Measurements from ENCODE around the gene FRMD4A. TPM values are rescaled to one million over a fixed set of nuclear protein-coding genes. Genes with fewer than 3 reads are reported as not detected.

The FRMD4A gene
- total RNA-seq, 2 experiments from 2014 or later, result 3.1 to 3.7 TPM

DNA sequence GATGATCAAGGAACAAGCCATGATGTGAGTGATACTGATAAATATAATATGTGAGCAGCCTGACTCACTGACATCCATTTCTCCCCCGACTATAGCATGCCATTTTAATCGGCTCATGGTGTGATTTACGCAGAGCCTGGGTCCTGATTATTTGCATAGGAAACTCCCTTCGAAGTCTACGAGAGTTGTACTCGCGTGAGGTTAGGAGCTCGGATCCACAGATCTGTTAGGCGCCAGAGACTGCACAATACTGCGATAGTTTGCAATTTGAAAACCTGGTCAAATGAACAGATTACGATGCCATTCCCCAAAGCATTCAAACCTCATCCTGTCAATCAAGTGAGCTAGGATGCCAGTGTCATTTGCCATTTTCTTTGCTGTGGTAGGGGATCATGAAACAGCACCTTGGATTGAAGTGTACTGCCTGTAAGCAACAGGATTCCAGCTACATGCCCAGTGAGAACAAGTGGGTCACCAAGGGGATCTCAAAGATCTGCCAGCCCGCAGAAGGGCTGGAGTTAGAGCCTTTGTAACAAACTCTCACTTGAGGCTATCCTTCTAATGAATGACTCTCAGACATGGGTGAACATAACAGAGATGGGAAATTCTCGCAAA lies 158.3 kb downstream of the FRMD4A start:
- CTCF ChIA-PET, result interaction anchor here (1.4 to 1.8 kb wide), 2 partner anchors 12 to 24 kb away, joined by 3 to 4 read pairs; no protein-coding TSS in a partner anchor
- no peak for ATAC-seq (ENCODE audit: poor library complexity)
- H3K27me3 ChIP-seq (ENCODE audit: control insufficient read depth in 1 of 2, insufficient read depth in 2 of 2, low read length in 2 of 2), result peaks cover 26 to 60% of the 10 kb centered on the region in 2 experiments

DNA sequence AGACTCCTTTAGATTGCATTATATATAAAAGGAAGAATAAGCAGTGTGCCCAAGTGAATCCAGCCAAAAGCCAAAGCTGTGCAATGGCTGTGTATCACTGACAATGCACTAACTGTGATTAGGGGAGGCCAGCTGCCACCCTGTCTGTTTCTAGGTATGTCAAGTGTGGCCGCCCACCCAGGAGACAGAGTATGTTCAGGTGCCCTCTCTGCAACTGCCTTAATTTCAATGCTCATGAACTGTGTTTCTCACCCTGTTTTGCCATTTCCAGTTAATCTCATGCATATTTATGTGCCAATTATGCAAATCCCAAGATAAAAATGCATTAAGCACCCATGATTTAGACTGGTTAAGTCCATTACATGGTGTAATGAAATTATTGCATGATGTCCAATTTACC lies 159.4 kb downstream of the FRMD4A start:
- DNase-seq, result no peak
- Histone ChIP-seq H3K4me3 (ENCODE audit: low read length) (no peak overlapping the region), H3K27ac (ENCODE audit: low read depth in 1 of 2, low read length in 2 of 2) (no peak overlapping the region), H3K27me3 (ENCODE audit: control insufficient read depth in 1 of 2, insufficient read depth in 2 of 2, low read length in 2 of 2) (peaks cover 21 to 58% of the 10 kb centered on the region in 2 experiments), H3K4me1 (ENCODE audit: insufficient read depth, low read length) (peaks cover 13% of the 10 kb centered on the region), H3K36me3 (ENCODE audit: insufficient read depth, low read length) (no peaks in the 10 kb centered on the region), H3K9me3 (ENCODE audit: control insufficient read depth in 1 of 2, insufficient read depth in 1 of 2, low read length in 2 of 2) (no peaks in the 10 kb centered on the region)
- Mint-ChIP-seq H3K9me3 (no peaks in the 10 kb centered on the region), H3K4me1 (ENCODE audit: low read depth) (peaks cover 17% of the 10 kb centered on the region), H3K36me3 (ENCODE audit: low read depth) (no peaks in the 10 kb centered on the region), H3K4me3 (no peak overlapping the region), H3K27ac (no peak overlapping the region), H3K27me3 (peaks cover 97% of the 10 kb centered on the region)
- TF ChIP-seq, protein P1, sequence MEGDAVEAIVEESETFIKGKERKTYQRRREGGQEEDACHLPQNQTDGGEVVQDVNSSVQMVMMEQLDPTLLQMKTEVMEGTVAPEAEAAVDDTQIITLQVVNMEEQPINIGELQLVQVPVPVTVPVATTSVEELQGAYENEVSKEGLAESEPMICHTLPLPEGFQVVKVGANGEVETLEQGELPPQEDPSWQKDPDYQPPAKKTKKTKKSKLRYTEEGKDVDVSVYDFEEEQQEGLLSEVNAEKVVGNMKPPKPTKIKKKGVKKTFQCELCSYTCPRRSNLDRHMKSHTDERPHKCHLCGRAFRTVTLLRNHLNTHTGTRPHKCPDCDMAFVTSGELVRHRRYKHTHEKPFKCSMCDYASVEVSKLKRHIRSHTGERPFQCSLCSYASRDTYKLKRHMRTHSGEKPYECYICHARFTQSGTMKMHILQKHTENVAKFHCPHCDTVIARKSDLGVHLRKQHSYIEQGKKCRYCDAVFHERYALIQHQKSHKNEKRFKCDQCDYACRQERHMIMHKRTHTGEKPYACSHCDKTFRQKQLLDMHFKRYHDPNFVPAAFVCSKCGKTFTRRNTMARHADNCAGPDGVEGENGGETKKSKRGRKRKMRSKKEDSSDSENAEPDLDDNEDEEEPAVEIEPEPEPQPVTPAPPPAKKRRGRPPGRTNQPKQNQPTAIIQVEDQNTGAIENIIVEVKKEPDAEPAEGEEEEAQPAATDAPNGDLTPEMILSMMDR (IDR thresholded peaks at IDR 0.05), result no peak
- ChIA-PET POLR2A (no interaction called here), CTCF (no interaction called here)
- ATAC-seq (ENCODE audit: poor library complexity), result no peak
- intact Hi-C loops (cut with DNase I, micrococcal nuclease), result no loop called here

More for the DNA sequence above, 158.3 kb downstream of the FRMD4A start:
- POLR2A ChIA-PET, result interaction anchor here (2.4 kb wide), 1 partner anchor 12 kb away, joined by 19 read pairs; no protein-coding TSS in a partner anchor
- intact Hi-C loops (cut with DNase I, micrococcal nuclease), result no loop called here
- Histone ChIP-seq H3K9me3 (ENCODE audit: control insufficient read depth in 1 of 2, insufficient read depth in 1 of 2, low read length in 2 of 2) (no peaks in the 10 kb centered on the region), H3K4me1 (ENCODE audit: insufficient read depth, low read length) (peaks cover 13% of the 10 kb centered on the region), H3K4me3 (ENCODE audit: low read length) (no peak overlapping the region), H3K27ac (ENCODE audit: low read depth in 1 of 2, low read length in 2 of 2) (no peak overlapping the region), H3K36me3 (ENCODE audit: insufficient read depth, low read length) (no peaks in the 10 kb centered on the region)
- no peak for DNase-seq
- peaks cover 100% of the 10 kb centered on the region for H3K27me3 Mint-ChIP-seq
- H3K4me1 Mint-ChIP-seq (ENCODE audit: low read depth), result peaks cover 17% of the 10 kb centered on the region
- H3K27ac Mint-ChIP-seq, result no peak overlapping the region
- no peaks in the 10 kb centered on the region for H3K9me3 Mint-ChIP-seq
- no peaks in the 10 kb centered on the region for H3K36me3 Mint-ChIP-seq (ENCODE audit: low read depth)
- TF ChIP-seq, protein P1 (IDR thresholded peaks at IDR 0.05), result no peak
- no peak overlapping the region for H3K4me3 Mint-ChIP-seq

DNA sequence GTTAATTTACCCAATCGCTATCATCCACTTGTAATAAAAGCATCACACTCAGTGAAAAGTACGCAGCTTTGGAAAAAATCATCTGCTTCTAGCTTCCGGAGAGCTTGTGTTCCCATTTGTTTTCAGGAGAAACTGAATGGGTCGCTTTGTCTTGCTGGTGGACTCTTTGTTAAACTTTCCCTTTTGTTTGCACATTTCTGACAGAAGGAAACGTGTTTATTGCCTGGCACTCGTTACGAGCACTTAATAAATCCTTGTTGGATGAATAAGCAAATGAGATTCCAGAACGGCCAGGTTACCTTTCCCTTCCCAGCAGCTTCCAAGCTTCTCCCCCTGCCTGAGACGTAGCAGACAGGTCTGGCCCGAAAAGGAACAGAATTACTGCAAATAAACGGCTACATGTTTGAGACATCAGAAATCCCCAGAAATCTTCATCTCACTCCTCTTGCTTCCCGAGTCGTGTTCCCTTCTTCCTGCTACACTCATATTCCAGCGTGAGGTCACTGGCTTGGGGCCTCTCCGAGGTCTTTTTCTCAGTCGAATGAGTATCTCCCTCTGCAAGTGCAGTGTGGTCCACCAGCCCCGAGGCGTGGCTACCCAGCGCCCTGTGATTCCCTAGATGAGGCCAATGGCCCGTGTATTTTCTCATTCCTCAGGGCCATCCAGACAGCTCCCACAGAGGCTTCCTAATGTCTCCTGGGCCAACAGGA lies 167.2 kb downstream of the FRMD4A start:
- no peaks in the 10 kb centered on the region for H3K4me1 Mint-ChIP-seq (ENCODE audit: low read depth)
- no peaks in the 10 kb centered on the region for H3K36me3 ChIP-seq (ENCODE audit: insufficient read depth, low read length)
- no peak overlapping the region for H3K27ac Mint-ChIP-seq
- no peak overlapping the region for H3K27ac ChIP-seq (ENCODE audit: low read depth in 1 of 2, low read length in 2 of 2)
- intact Hi-C loops (cut with DNase I, micrococcal nuclease), result no loop called here
- DNase-seq (no peak), ATAC-seq (ENCODE audit: poor library complexity) (no peak)
- TF ChIP-seq, protein P1 (IDR thresholded peaks at IDR 0.05), result no peak
- peaks cover 10 to 16% of the 10 kb centered on the region in 2 experiments for H3K27me3 ChIP-seq (ENCODE audit: control insufficient read depth in 1 of 2, insufficient read depth in 2 of 2, low read length in 2 of 2)
- H3K4me1 ChIP-seq (ENCODE audit: insufficient read depth, low read length), result no peaks in the 10 kb centered on the region
- ChIA-PET POLR2A (no interaction called here), CTCF (no interaction called here)
- H3K9me3 Mint-ChIP-seq, result no peaks in the 10 kb centered on the region
- H3K9me3 ChIP-seq (ENCODE audit: control insufficient read depth in 1 of 2, insufficient read depth in 1 of 2, low read length in 2 of 2), result peaks cover 0 to 4% of the 10 kb centered on the region in 2 experiments
- no peak overlapping the region for H3K4me3 ChIP-seq (ENCODE audit: low read length)
- H3K4me3 Mint-ChIP-seq, result no peak overlapping the region
- no peaks in the 10 kb centered on the region for H3K36me3 Mint-ChIP-seq (ENCODE audit: low read depth)
- peaks cover 73% of the 10 kb centered on the region for H3K27me3 Mint-ChIP-seq
